Measurements from ENCODE around the gene PSMD2. TPM values are rescaled to one million over a fixed set of nuclear protein-coding genes. Genes with fewer than 3 reads are reported as not detected.

Gene PSMD2
- total and polyA plus RNA-seq, 8 donors: 73.0 to 239 (median 126) TPM

- Histone ChIP-seq H3K9me3 (no peaks in the 10 kb centered on the region), H3K27ac (peak overlapping the region in 4 of 5 donors; percentile 13 to 48 (median 24)), H3K27me3 (no peaks in the 10 kb centered on the region), H3K4me1 (peaks cover 25 to 64% (median 40%) of the 10 kb centered on the region in 4 donors), H3K36me3 (peaks cover 31 to 51% (median 43%) of the 10 kb centered on the region in 4 donors), H3K4me3 (no peak overlapping the region)
- intact Hi-C loops (cut with DNase I; ENCODE audit: low total_unique reads): no loop called here
- TF ChIP-seq EP300 (IDR thresholded peaks at IDR 0.05): no peak
- TF ChIP-seq POLR2AphosphoS5 (IDR thresholded peaks at IDR 0.05): peak in 1 of 3 donors; percentile 83
- 52 to 83% (median 60%) methylated on average over 7 of the region's 7 CpGs for WGBS, 5 donors
- DNase-seq: peak in 1 of 2 donors; percentile 91
Measured at GRCh38 chr3:184341925-184342324, 42.9 kb downstream of the PSMD2 start.

GRCh38 chr3:184343200-184343876 lies 44.3 kb downstream of the PSMD2 start:
- H3K36me3 ChIP-seq: peaks cover 31 to 51% (median 43%) of the 10 kb centered on the region in 4 donors
- H3K27ac ChIP-seq: no peak overlapping the region
- no peaks in the 10 kb centered on the region for H3K9me3 ChIP-seq
- intact Hi-C loops (cut with DNase I; ENCODE audit: low total_unique reads): no loop called here
- TF ChIP-seq CTCF (IDR thresholded peaks at IDR 0.05): no peak
- no peak for TF ChIP-seq POLR2AphosphoS5 (IDR thresholded peaks at IDR 0.05)
- no peak for TF ChIP-seq EP300 (IDR thresholded peaks at IDR 0.05)
- no peak for TF ChIP-seq POLR2A (IDR thresholded peaks at IDR 0.05)
- no peaks in the 10 kb centered on the region for H3K27me3 ChIP-seq
- 79 to 86% (median 85%) methylated on average over 4 to 5 of the region's 5 CpGs for WGBS, 5 donors
- DNase-seq: no peak
- no peak overlapping the region for H3K4me3 ChIP-seq
- peaks cover 11 to 53% (median 31%) of the 10 kb centered on the region in 4 donors for H3K4me1 ChIP-seq

- Histone ChIP-seq H3K4me1 (peaks cover 0 to 39% (median 21%) of the 10 kb centered on the region in 4 donors), H3K36me3 (peaks cover 31 to 51% (median 43%) of the 10 kb centered on the region in 4 donors), H3K27me3 (no peaks in the 10 kb centered on the region), H3K4me3 (no peak overlapping the region), H3K27ac (peak overlapping the region in 2 of 5 donors; percentile 46), H3K9me3 (no peaks in the 10 kb centered on the region)
- no peak for TF ChIP-seq POLR2AphosphoS5 (IDR thresholded peaks at IDR 0.05)
- no peak for TF ChIP-seq CTCF (IDR thresholded peaks at IDR 0.05)
- TF ChIP-seq EP300 (IDR thresholded peaks at IDR 0.05): no peak
- TF ChIP-seq POLR2A (IDR thresholded peaks at IDR 0.05): no peak
- DNase-seq: no peak
- 81 to 92% (median 90%) methylated on average over 12 to 24 of the region's 24 CpGs for WGBS, 5 donors
- intact Hi-C loops (cut with DNase I; ENCODE audit: low total_unique reads): no loop called here
Measured at GRCh38 chr3:184344579-184345316, 45.7 kb downstream of the PSMD2 start.

- intact Hi-C loops (cut with DNase I; ENCODE audit: low total_unique reads): no loop called here
Measured at GRCh38 chr3:184345317-184346144, 46.5 kb downstream of the PSMD2 start.

More at GRCh38 chr3:184345317-184346144, 46.5 kb downstream of the PSMD2 start:
- H3K36me3 ChIP-seq: peaks cover 31 to 51% (median 43%) of the 10 kb centered on the region in 4 donors
- no peaks in the 10 kb centered on the region for H3K27me3 ChIP-seq
- TF ChIP-seq POLR2AphosphoS5 (IDR thresholded peaks at IDR 0.05) (peak in 1 of 3 donors; percentile 58), POLR2A (IDR thresholded peaks at IDR 0.05) (no peak), CTCF (IDR thresholded peaks at IDR 0.05) (peak in 4 of 7 experiments; percentile 15 to 27 (median 18))
- 44 to 52% (median 49%) methylated on average over 12 to 14 of the region's 14 CpGs for WGBS, 5 donors
- DNase-seq: peak; percentile 66 to 79
- H3K9me3 ChIP-seq: no peaks in the 10 kb centered on the region
- peak overlapping the region in 4 of 5 donors; percentile 1 to 46 (median 30) for H3K27ac ChIP-seq
- peaks cover 0 to 34% (median 20%) of the 10 kb centered on the region in 4 donors for H3K4me1 ChIP-seq
- H3K4me3 ChIP-seq: no peak overlapping the region

Data from stomach (tissue), 9 donors.